Progenitor cell of endocrine pancreas (in vitro differentiated cells): ENCODE measurements around the gene MRPS14. TPM values are rescaled to one million over a fixed set of nuclear protein-coding genes. Genes with fewer than 3 reads are reported as not detected.

ENCODE experiments used
- DNase-seq: peaks from one replicate; pipeline ENCODE4 v3.0.0; 2021; ENCODE audit warnings: low spot score; ENCODE audit not compliant: unreplicated experiment
- H3K27ac Mint-ChIP-seq: 2 replicates; pipeline ENCODE4 v1.8.0; 2021; ENCODE audit warnings: mild to moderate bottlenecking, moderate library complexity, mixed read lengths
- H3K27me3 Mint-ChIP-seq: 2 replicates; pipeline ENCODE4 v1.8.0; 2021; ENCODE audit warnings: mixed read lengths
- H3K36me3 Mint-ChIP-seq: 2 replicates; pipeline ENCODE4 v1.8.0; 2022; ENCODE audit warnings: mixed read lengths; ENCODE audit not compliant: insufficient read depth
- H3K4me1 Mint-ChIP-seq: 2 replicates; pipeline ENCODE4 v1.8.0; 2021; ENCODE audit warnings: low read depth, mixed read lengths
- H3K4me3 Mint-ChIP-seq: 2 replicates; pipeline ENCODE4 v1.8.0; 2021; ENCODE audit warnings: low read depth, mild to moderate bottlenecking, moderate library complexity, mixed read lengths
- H3K9me3 Mint-ChIP-seq: 2 replicates; pipeline ENCODE4 v1.8.0; 2021; ENCODE audit warnings: low read depth, mixed read lengths
- CTCF ChIP-seq: fragments of 200-600 bp; sonication (generic); IDR thresholded peaks from one replicate; pipeline ENCODE4 v1.5.0; 2021; ENCODE audit warnings: antibody characterized with exemption, mild to moderate bottlenecking; ENCODE audit not compliant: unreplicated experiment
- long read RNA-seq: library from polyadenylated mRNA; unstranded; transcript quantifications from one replicate; pipeline ENCODE4 v2.0.0, GENCODE V29; 2020
- total RNA-seq: library from RNA; stranded (reverse); gene quantifications from 2 replicates; pipeline ENCODE4 v1.2.1, GENCODE V29; 2021

The MRPS14 gene
- total RNA-seq: 27.5 and 29.8 TPM in 2 replicates
- long read RNA-seq, transcript MRPS14-202 (3 exons, 2,115 nt): major isoform, 86 of 97 reads
- long read RNA-seq, transcript MRPS14-201 (3 exons, 910 nt): minor isoform, 7 of 97 reads
- long read RNA-seq, partial matches to known transcripts: 2 of 97 reads
- long read RNA-seq, other reads (novel, unspliced or antisense): 2 of 97 reads

- Mint-ChIP-seq H3K4me3 (peak within 1 kb of the TSS; percentile 96), H3K27ac (peak within 1 kb of the TSS; percentile 94), H3K27me3 (no peaks in the 10 kb centered on the region), H3K9me3 (no peaks in the 10 kb centered on the region), H3K36me3 (peaks cover 3% of the 10 kb centered on the region), H3K4me1 (peaks cover 6% of the 10 kb centered on the region)
- no peak for TF ChIP-seq CTCF
- peak; percentile 96 for DNase-seq
Measured at GRCh38 chr1:175023043-175023921, at the start of gene MRPS14. MRPS14 (minus strand) TSS chr1:175023425; CDS start chr1:175023408, 17 bp downstream.

- no peak for TF ChIP-seq CTCF
- peaks cover 15% of the 10 kb centered on the region for H3K27me3 Mint-ChIP-seq
- H3K4me1 Mint-ChIP-seq: peaks cover 2% of the 10 kb centered on the region
- H3K36me3 Mint-ChIP-seq: no peaks in the 10 kb centered on the region
- H3K9me3 Mint-ChIP-seq: no peaks in the 10 kb centered on the region
- no peak overlapping the region for H3K27ac Mint-ChIP-seq
- H3K4me3 Mint-ChIP-seq: no peak overlapping the region
- DNase-seq: no peak
Measured at GRCh38 chr1:175072099-175072951, 49.1 kb upstream of the MRPS14 start.

GRCh38 chr1:175071276-175071943, 48.2 kb upstream of the MRPS14 start:
- H3K36me3 Mint-ChIP-seq: no peaks in the 10 kb centered on the region
- H3K4me3 Mint-ChIP-seq: no peak overlapping the region
- H3K27me3 Mint-ChIP-seq: peaks cover 19% of the 10 kb centered on the region
- DNase-seq: no peak
- H3K4me1 Mint-ChIP-seq: peaks cover 2% of the 10 kb centered on the region
- no peak for TF ChIP-seq CTCF
- H3K9me3 Mint-ChIP-seq: no peaks in the 10 kb centered on the region
- H3K27ac Mint-ChIP-seq: no peak overlapping the region

DNA sequence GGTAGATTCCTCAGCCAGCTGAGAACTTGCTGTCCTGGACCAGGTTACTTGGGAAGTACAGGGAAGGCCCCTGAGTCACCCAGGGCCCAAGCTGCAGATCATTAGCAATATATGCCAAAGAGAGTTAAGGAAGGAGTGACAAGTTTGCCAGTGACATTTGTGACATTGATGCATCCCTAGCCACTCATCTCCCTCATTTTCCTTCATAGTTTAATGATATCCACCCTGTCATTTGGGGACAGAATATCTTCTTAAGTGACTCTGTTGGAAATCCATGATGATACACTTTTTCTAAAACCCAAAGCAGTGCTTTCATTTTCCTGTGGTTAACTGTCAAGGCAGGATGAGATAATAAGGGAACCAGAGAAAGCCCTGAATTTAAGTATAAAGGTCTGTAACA, 47.6 kb upstream of the MRPS14 start:
- H3K9me3 Mint-ChIP-seq: no peaks in the 10 kb centered on the region

More for the DNA sequence above, 47.6 kb upstream of the MRPS14 start:
- Mint-ChIP-seq H3K4me1 (peaks cover 2% of the 10 kb centered on the region), H3K36me3 (no peaks in the 10 kb centered on the region), H3K27ac (no peak overlapping the region), H3K4me3 (no peak overlapping the region), H3K27me3 (peaks cover 22% of the 10 kb centered on the region)
- TF ChIP-seq CTCF: no peak
- DNase-seq: no peak
